Activated T-helper 1 cell treated with anti-CD3 and anti-CD28 coated beads, Interleukin-2, amount 50 U/mL, for 16 hours (primary cell): ENCODE results near the gene UQCC5.

ENCODE experiments used
- DNase-seq, 2 donors: peaks; one replicate each; pipeline ENCODE4 v3.0.0-alpha.2; 2020; ENCODE audit warnings: low read depth in 1 of 2, low spot score in 1 of 2

The UQCC5 gene

GRCh38 chr3:52558436-52558835 is 22.0 kb downstream of the UQCC5 start:
- no peak for DNase-seq

DNA sequence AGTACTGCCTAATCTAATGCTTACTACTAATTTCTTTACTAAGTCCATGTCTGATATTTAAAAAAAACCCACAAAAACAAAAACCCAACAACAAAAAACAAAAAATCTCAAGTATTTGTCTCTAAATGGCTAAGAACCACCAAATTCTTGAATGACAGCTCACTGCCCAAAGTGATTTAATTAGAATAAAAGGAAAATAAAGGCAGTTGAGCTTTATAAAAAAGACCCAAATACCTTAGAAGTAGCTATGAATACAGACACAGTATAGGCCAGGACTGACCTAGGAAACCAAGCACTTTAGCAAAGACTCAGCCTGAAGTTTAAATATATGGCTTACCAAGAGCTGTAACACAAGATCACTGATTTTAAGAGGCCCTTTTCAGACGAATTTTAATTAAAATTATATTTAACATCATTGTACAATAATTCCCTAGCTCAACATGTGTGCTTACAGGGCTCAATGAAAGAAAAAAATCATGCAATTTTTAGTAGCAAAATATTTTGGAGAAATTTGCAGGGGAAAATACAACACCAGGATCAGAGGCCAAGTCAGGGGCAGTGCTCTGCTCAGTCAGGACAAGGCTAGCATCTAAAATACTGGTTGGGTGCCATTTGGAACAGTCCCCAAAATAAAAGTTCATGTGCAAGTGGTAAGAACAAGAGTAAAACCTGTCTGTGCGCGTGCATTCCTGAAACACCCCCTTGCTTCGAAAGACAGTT is 24.8 kb downstream of the UQCC5 start:
- no peak for DNase-seq

DNA sequence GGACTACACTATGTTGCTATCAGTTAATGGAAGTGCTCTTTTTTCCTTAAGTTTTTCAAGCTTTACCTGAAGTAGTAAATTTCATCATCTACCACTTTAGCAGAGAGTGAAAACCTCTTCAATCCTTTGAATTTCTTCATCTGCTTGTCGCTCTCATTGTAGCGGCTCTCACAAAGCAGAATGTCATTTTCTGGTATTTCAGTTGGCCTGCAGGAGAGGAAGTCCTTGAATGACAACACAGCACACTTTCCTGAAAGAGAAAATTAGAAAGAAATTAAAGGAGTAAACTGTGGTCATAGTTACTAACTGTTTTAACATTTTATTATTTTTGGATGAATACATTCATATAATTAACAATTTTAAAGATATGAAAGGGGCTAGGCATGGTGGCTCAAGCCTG is 27.6 kb downstream of the UQCC5 start:
- DNase-seq, result no peak

DNA sequence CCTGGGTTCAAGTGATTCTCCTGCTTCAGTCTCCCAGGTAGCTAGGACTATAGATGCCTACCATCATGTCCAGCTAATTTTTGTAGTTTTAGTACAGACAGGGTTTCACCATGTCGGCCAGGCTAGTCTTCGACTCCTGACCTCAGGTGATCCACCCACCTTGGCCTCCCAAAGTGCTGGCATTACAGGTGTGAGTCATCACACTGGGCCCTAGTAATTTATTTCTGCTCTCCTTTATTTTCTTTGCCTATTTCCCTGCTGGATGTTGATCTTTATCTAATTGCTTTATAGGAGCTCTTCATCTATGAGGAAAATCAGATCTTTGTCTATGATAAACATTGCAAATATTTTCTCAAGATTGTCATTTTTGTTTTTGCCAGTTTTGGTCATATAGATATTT is 31.7 kb downstream of the UQCC5 start:
- DNase-seq, result no peak

DNA sequence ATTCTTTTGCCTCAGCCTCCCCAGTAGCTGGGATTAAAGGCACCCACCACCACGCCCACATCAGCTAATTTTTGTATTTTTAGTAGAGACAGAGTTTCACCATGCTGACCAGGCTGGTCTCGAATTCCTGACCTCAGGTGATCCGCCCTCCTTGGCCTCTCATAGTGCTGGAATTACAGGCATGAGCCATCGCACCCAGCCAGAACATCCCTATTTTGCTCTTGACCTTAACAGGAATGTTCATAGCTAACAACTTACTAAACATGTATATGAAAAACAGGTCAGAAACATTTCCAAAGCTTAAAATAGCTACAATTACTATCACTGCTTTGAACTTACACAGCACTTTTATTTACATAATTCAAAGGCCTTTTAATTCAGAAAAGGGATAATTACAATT is 33.7 kb downstream of the UQCC5 start:
- no peak for DNase-seq

DNA sequence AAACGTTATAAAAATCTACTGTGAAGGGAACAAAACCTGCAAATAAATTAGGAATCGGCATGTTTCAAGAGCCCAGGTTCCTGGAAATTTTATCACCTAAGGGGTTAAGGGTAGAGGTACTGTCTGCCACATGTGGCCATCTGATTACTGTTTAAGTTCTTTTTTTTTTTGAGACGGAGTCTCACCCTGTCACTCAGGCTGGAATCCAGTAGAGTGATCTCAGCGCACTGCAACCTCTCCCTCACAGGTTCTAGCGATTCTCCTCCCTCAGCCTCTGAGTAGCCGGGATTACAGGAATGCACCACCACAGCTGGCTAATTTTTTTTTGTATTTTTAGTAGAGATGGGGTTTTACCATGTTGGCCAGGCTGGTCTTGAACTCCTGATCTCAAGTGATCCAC is 35.8 kb downstream of the UQCC5 start:
- DNase-seq, result no peak

DNA sequence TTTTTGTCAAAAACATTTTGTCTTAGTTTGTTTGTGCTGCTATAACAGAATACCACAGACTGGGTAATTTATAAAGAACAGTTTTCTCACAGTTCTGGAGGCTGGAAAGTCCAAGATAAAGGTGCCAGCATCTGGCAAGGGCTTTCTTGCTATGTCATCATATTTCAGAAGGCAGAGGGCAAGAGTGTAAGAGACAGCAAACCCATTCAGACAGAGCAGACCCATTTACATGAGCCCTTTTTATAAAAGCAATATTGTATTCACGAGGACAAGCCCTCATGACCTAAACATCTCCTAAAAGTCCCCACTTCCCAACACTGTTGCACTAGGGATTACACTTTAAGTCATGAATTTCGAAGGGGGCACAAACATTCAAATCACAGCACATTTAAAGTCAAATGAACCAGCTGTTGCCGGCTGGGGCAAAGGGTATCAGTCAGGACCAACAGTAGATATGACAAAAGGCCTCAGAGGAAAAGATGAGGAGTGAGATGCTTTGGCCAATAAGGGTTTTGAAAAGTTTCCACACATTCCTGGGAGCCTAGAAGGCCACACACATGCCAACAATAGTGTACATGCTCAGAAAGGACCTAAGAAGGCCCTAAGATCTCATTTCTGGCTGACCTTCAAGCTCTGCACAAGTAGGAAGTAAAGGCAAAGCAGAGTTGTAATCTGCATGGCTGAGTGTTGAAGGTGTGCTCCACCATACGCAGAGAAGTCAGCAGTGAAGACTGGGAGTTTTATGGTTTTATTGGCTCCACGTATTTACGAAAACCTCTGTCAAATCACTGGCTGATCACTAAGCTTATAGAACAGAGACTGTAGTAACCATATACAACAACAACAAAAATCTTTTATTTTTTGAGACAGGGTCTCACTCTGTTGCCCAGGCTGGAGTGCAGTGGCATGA is 37.9 kb downstream of the UQCC5 start:
- no peak for DNase-seq
